ENCODE results near the gene PPP6R3. TPM values are rescaled to one million over a fixed set of nuclear protein-coding genes. Genes with fewer than 3 reads are reported as not detected.

The PPP6R3 gene
- total RNA-seq, 1 experiment from 2014 or later: 140 TPM

DNA sequence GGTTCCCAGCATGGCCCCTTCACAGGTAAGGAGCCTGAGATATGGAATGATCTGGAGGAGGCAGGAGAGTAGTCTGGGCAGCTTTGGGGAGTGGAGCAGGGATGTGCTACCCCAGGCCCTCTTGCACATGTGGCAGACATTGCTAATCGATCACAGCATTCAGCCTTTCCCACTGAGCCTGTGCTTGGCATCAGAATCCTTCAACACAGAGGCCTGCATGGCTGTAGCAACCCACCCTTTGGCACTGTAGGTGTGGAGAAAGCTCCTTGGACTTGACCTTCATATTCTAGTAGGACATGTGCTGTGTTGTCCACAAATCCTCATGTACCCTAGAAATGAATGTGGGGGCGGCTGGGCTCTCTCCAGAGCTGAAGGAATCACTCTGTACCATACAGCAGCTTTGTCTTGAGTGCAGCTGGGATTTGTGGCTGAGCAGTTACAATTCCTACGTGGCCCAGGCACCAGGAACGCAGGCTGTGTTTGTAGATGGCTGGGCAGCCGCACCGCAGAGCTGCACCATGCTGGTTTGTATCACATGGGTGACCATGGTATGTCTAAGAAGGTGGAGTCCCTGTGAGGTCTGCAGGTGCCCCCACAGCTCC lies 21.8 kb upstream of the PPP6R3 start:
- no peaks in the 10 kb centered on the region for H3K9me3 ChIP-seq (ENCODE audit: low read length)

DNA sequence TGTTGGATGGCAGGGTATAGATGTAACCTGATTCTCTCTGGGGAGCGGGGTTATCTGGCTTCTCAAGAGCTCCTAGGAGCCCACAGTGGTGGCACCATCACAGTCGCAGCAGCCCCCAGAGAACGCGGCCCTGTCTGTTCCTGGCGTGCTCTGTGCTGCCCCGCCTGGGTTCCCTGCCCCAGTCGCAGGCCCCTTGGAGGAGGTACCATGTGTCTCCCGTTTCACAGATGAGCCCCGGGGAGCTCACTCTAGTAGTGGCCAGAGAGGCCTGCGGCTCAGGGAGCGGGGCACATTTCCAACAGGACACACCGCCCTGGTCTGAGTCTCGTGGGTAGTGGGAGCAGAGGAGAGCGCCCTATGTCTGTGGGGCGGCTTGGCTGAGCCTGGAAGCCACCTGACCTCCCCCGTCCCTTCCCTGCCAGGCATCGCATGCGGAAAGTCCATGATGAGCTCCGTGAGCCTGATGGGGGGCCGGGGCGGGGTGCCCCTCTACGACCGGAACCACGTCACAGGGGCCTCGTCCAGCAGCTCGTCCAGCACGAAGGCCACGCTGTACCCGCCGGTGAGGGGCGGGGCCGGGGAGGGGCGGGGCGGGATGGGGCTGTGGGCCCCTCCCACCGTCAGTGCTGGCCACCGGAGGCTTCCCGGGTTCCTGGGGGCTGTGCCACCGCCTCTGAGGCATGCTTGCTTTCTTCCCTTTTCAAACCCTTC lies 21.0 kb upstream of the PPP6R3 start:
- Histone ChIP-seq H3K9me2 (replicated peaks; ENCODE audit: insufficient read depth, low read length) (no peaks in the 10 kb centered on the region), H3K27ac (ENCODE audit: low read length) (no peak overlapping the region), H3K4me3 (ENCODE audit: low read length) (no peak overlapping the region), H3K79me2 (ENCODE audit: low read length) (no peaks in the 10 kb centered on the region), H3K36me3 (ENCODE audit: insufficient read depth, low read length) (no peaks in the 10 kb centered on the region), H2AFZ (ENCODE audit: low read length) (no peak overlapping the region), H3K27me3 (ENCODE audit: low read length) (no peaks in the 10 kb centered on the region), H3K4me1 (ENCODE audit: low read length) (peaks cover 20% of the 10 kb centered on the region), H3K9ac (ENCODE audit: low read length) (no peak overlapping the region), H3K4me2 (ENCODE audit: low read depth, low read length, poor library complexity, severe bottlenecking) (no peak overlapping the region), H3K9me3 (ENCODE audit: low read length) (no peaks in the 10 kb centered on the region), H4K20me1 (ENCODE audit: insufficient read depth, low read depth, low read length) (no peaks in the 10 kb centered on the region)
- no peak for DNase-seq

More for the DNA sequence above, 21.8 kb upstream of the PPP6R3 start:
- DNase-seq: no peak
- Histone ChIP-seq H3K27ac (ENCODE audit: low read length) (no peak overlapping the region), H3K36me3 (ENCODE audit: insufficient read depth, low read length) (no peaks in the 10 kb centered on the region), H4K20me1 (ENCODE audit: insufficient read depth, low read depth, low read length) (no peaks in the 10 kb centered on the region), H3K4me2 (ENCODE audit: low read depth, low read length, poor library complexity, severe bottlenecking) (no peak overlapping the region), H3K27me3 (ENCODE audit: low read length) (no peaks in the 10 kb centered on the region), H3K9me2 (replicated peaks; ENCODE audit: insufficient read depth, low read length) (no peaks in the 10 kb centered on the region), H2AFZ (ENCODE audit: low read length) (no peak overlapping the region), H3K79me2 (ENCODE audit: low read length) (no peaks in the 10 kb centered on the region), H3K4me3 (ENCODE audit: low read length) (no peak overlapping the region), H3K4me1 (ENCODE audit: low read length) (peaks cover 20% of the 10 kb centered on the region), H3K9ac (ENCODE audit: low read length) (no peak overlapping the region)

DNA sequence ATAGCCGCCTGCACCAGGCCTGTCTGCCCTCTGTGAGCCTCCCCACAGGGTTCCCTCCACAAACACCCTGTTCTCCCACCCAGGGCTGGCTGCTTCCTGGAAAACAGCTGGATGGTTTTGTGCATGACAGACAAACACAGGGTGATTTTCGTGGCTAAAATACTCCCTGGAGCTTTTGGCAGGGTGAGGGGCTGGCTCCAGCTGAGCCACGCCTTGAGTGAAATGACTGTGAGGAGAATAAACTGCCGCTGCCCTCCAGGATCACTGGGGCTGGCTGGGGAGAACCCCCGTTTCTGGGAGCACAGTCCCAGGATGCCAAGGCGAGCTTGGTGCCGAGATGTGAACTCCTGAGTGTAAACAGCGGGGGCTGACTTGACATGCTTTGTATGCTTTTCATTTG lies 20.3 kb upstream of the PPP6R3 start:
- Histone ChIP-seq H3K4me3 (ENCODE audit: low read length) (no peak overlapping the region), H3K9me3 (ENCODE audit: low read length) (no peaks in the 10 kb centered on the region), H3K27me3 (ENCODE audit: low read length) (no peaks in the 10 kb centered on the region), H3K9me2 (replicated peaks; ENCODE audit: insufficient read depth, low read length) (no peaks in the 10 kb centered on the region), H3K27ac (ENCODE audit: low read length) (no peak overlapping the region), H2AFZ (ENCODE audit: low read length) (no peak overlapping the region), H3K9ac (ENCODE audit: low read length) (no peak overlapping the region), H3K36me3 (ENCODE audit: insufficient read depth, low read length) (no peaks in the 10 kb centered on the region), H3K4me1 (ENCODE audit: low read length) (peaks cover 20% of the 10 kb centered on the region), H4K20me1 (ENCODE audit: insufficient read depth, low read depth, low read length) (no peaks in the 10 kb centered on the region), H3K79me2 (ENCODE audit: low read length) (no peaks in the 10 kb centered on the region), H3K4me2 (ENCODE audit: low read depth, low read length, poor library complexity, severe bottlenecking) (no peak overlapping the region)
- DNase-seq: no peak

DNA sequence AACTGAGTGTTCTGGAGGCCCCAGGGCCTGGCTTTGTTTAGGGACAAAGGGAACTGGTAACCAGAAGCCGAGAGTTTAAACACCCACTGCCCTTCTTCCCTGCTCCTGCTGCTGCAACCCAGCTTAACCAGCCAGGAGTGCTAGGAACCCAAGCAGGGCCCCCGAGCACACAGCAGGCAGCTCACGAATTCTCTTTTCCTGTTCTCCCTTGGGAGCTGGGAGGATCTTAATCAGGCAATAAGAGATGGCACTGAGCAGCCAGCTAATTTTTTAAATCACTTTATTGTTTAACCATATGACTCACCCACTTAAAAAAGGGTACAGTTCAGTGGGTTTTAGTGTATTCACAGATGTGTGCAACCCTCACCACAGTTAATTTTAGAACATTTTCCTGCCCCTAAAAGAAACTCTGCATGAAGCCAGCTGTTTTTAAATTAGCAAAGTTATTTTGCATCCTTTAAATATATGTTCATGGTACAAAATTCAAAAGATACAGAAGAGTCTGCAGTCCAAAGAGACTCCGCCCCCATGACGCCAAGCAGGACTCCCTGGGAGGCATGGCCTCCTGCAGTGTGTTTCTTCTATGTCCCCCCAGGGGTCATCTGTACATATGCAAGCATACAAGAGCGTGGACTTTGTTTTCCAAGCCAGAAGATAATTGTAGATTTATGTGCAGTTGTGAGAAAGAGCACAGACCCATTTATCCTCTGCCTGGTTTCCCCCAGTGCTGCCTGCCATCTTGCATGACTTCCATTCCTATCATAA lies 18.9 kb upstream of the PPP6R3 start:
- Histone ChIP-seq H3K27ac (ENCODE audit: low read length) (no peak overlapping the region), H3K36me3 (ENCODE audit: insufficient read depth, low read length) (no peaks in the 10 kb centered on the region), H3K27me3 (ENCODE audit: low read length) (no peaks in the 10 kb centered on the region), H3K9me3 (ENCODE audit: low read length) (no peaks in the 10 kb centered on the region), H3K4me2 (ENCODE audit: low read depth, low read length, poor library complexity, severe bottlenecking) (peak overlapping the region; percentile 17), H4K20me1 (ENCODE audit: insufficient read depth, low read depth, low read length) (no peaks in the 10 kb centered on the region), H3K4me1 (ENCODE audit: low read length) (peaks cover 20% of the 10 kb centered on the region), H2AFZ (ENCODE audit: low read length) (no peak overlapping the region), H3K9me2 (replicated peaks; ENCODE audit: insufficient read depth, low read length) (no peaks in the 10 kb centered on the region), H3K9ac (ENCODE audit: low read length) (no peak overlapping the region), H3K4me3 (ENCODE audit: low read length) (no peak overlapping the region), H3K79me2 (ENCODE audit: low read length) (no peaks in the 10 kb centered on the region)
- peak; percentile 58 for DNase-seq

DNA sequence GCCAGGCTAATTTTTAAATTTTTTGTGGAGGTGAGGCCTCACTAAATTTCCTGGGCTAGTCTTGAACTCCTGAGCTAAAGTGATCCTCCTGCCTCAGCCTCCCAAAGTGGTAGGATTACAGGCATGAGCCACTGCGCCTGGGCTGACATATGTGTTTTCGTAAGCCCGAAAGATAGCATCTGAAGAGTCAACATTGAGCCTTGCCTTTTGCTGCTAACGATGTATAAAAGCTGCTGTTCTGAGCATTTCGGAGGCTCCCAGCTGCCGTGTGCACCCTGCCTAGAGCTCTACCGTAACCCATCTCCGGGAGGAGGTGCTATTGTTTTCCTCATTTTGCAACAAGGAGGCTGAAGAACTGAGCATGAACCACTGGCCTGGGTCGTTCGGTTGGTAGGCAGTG lies 18.1 kb upstream of the PPP6R3 start:
- Histone ChIP-seq H3K79me2 (ENCODE audit: low read length) (no peaks in the 10 kb centered on the region), H2AFZ (ENCODE audit: low read length) (no peak overlapping the region), H3K27me3 (ENCODE audit: low read length) (no peaks in the 10 kb centered on the region), H3K9ac (ENCODE audit: low read length) (no peak overlapping the region), H3K4me3 (ENCODE audit: low read length) (no peak overlapping the region), H3K27ac (ENCODE audit: low read length) (no peak overlapping the region), H3K36me3 (ENCODE audit: insufficient read depth, low read length) (no peaks in the 10 kb centered on the region), H3K4me1 (ENCODE audit: low read length) (peaks cover 20% of the 10 kb centered on the region), H3K9me2 (replicated peaks; ENCODE audit: insufficient read depth, low read length) (no peaks in the 10 kb centered on the region), H3K4me2 (ENCODE audit: low read depth, low read length, poor library complexity, severe bottlenecking) (no peak overlapping the region), H4K20me1 (ENCODE audit: insufficient read depth, low read depth, low read length) (no peaks in the 10 kb centered on the region), H3K9me3 (ENCODE audit: low read length) (no peaks in the 10 kb centered on the region)
- DNase-seq: no peak

DNA sequence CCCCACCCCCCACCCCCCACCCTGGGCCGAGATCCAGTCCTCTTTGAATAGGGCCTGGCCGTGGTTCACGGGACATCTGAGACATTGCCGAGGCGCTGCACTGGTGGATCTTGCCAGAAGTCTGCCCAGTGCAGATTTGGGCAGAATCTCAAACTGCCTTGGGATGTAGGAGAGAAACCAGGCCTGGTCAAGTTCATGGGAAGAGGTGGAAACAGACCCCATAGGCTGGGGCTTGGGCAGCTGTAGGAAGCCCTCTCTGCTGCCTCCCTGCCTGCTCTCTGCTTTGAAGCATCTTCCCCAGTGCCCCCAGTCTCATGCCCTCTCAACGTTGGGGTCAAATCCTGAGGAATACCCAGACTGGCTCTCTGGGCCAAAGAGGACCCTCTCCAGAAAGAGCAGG lies 16.0 kb upstream of the PPP6R3 start:
- Histone ChIP-seq H2AFZ (ENCODE audit: low read length) (no peak overlapping the region), H3K36me3 (ENCODE audit: insufficient read depth, low read length) (no peaks in the 10 kb centered on the region), H3K9me3 (ENCODE audit: low read length) (no peaks in the 10 kb centered on the region), H3K27ac (ENCODE audit: low read length) (no peak overlapping the region), H3K4me1 (ENCODE audit: low read length) (peaks cover 16% of the 10 kb centered on the region), H4K20me1 (ENCODE audit: insufficient read depth, low read depth, low read length) (no peaks in the 10 kb centered on the region), H3K27me3 (ENCODE audit: low read length) (no peaks in the 10 kb centered on the region), H3K79me2 (ENCODE audit: low read length) (no peaks in the 10 kb centered on the region), H3K4me2 (ENCODE audit: low read depth, low read length, poor library complexity, severe bottlenecking) (no peak overlapping the region), H3K9ac (ENCODE audit: low read length) (no peak overlapping the region), H3K9me2 (replicated peaks; ENCODE audit: insufficient read depth, low read length) (no peaks in the 10 kb centered on the region), H3K4me3 (ENCODE audit: low read length) (no peak overlapping the region)
- no peak for DNase-seq

DNA sequence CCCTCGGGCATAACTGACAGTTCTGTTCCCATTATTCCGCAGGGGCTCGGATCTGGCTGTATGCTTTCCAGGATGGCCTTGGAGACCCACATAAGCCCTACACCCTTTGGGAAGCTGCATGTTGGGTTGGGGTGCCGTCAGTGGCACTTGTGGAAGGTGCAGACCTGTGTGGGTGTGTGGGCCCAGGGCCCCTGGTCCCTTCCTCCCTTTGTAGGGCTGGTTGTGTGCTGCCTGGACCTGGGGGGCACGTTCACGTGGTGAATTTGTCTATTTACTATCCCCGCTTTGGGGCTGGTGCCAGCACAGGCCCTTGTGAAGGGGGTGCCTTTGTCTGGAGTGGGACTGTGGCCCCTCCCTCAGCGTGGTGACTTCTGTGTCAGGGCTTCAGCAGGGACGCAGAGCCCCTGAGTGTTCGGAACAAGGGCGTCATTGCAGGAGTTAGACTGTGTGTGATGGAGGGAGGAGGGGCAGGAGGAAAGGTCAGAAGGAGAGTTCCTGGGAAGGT lies 15.0 kb upstream of the PPP6R3 start:
- H3K27me3 ChIP-seq (ENCODE audit: low read length): no peaks in the 10 kb centered on the region
- H3K79me2 ChIP-seq (ENCODE audit: low read length): no peaks in the 10 kb centered on the region
- H3K9ac ChIP-seq (ENCODE audit: low read length): no peak overlapping the region
- H3K36me3 ChIP-seq (ENCODE audit: insufficient read depth, low read length): no peaks in the 10 kb centered on the region
- no peak overlapping the region for H3K27ac ChIP-seq (ENCODE audit: low read length)
- no peaks in the 10 kb centered on the region for H3K9me2 ChIP-seq (replicated peaks; ENCODE audit: insufficient read depth, low read length)
- DNase-seq: no peak
- H4K20me1 ChIP-seq (ENCODE audit: insufficient read depth, low read depth, low read length): no peaks in the 10 kb centered on the region
- H3K4me3 ChIP-seq (ENCODE audit: low read length): no peak overlapping the region
- H3K9me3 ChIP-seq (ENCODE audit: low read length): no peaks in the 10 kb centered on the region
- peaks cover 13% of the 10 kb centered on the region for H3K4me1 ChIP-seq (ENCODE audit: low read length)
- H2AFZ ChIP-seq (ENCODE audit: low read length): no peak overlapping the region
- no peak overlapping the region for H3K4me2 ChIP-seq (ENCODE audit: low read depth, low read length, poor library complexity, severe bottlenecking)

DNA sequence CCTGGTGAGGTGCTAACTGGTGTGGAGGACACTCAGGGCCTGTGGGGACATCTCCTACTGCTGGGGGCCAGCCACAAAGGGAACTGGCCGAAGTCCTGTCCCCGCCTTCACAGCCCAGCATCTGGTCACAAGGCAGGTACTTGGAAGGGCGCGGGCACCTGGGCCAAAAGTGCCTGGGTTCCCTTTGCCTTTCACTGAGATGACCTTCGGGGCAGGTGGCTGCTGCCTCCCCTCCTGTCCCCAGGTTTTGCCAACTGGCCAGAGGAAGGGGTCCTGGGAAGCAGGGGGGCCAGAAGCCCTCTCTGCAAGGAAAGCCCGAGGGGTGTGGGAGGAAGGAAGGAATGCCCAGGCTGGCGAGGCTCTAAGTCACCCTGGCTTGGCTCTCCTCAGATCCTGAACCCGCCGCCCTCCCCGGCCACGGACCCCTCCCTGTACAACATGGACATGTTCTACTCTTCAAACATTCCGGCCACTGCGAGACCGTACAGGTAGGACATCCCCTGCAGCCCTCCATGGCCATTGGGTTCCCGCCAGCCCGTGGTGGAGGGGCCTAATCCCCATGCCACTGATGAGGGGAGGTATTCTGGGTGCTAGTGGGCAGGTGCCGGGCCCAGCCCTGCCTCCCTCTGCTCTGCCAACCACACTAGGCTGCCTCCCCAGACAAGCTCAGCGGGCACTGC lies 14.4 kb upstream of the PPP6R3 start:
- H3K36me3 ChIP-seq (ENCODE audit: insufficient read depth, low read length): no peaks in the 10 kb centered on the region
- H3K9me3 ChIP-seq (ENCODE audit: low read length): no peaks in the 10 kb centered on the region
- peaks cover 11% of the 10 kb centered on the region for H3K4me1 ChIP-seq (ENCODE audit: low read length)
- H3K9me2 ChIP-seq (replicated peaks; ENCODE audit: insufficient read depth, low read length): no peaks in the 10 kb centered on the region
- H3K4me2 ChIP-seq (ENCODE audit: low read depth, low read length, poor library complexity, severe bottlenecking): no peak overlapping the region
- no peak overlapping the region for H3K27ac ChIP-seq (ENCODE audit: low read length)
- no peak for DNase-seq
- H4K20me1 ChIP-seq (ENCODE audit: insufficient read depth, low read depth, low read length): no peaks in the 10 kb centered on the region
- no peak overlapping the region for H3K9ac ChIP-seq (ENCODE audit: low read length)
- no peak overlapping the region for H2AFZ ChIP-seq (ENCODE audit: low read length)
- H3K79me2 ChIP-seq (ENCODE audit: low read length): no peaks in the 10 kb centered on the region
- H3K27me3 ChIP-seq (ENCODE audit: low read length): no peaks in the 10 kb centered on the region
- no peak overlapping the region for H3K4me3 ChIP-seq (ENCODE audit: low read length)
